T-cell (primary cell): Measurements from ENCODE around the gene DPPA5. TPM values are rescaled to one million over a fixed set of nuclear protein-coding genes. Genes with fewer than 3 reads are reported as not detected.
"Not testable (repeated sequence)": the region's sequence is repeated elsewhere in the genome, so short reads cannot be mapped to it uniquely, and the experiment has no call there.

Source experiments
- ATAC-seq, 4 experiments: fragments of 200-7000 bp in 3 of 4; fragments of 150-1000 bp in 1 of 4; cut with Tn5 transposase; replicated peaks in 1 of 4; 1 replicate in 3 of 4; 2 replicates in 1 of 4; pipeline ENCODE4 v1.10.0; 2021; ENCODE audit warnings: moderate library complexity in 3 of 4, mild to moderate bottlenecking in 2 of 4, moderate number of reproducible peaks in 1 of 4
- CTCF ChIA-PET, 2 donors: fragments of 300-600 bp; sonication (Branson Sonifier 250); formaldehyde crosslinking; loops; one replicate each; lab custom pipeline; 2022; ENCODE audit warnings: antibody characterized with exemption in 2 of 2; lab: Charles Lee
- POLR2A ChIA-PET, 2 donors: fragments of 300-600 bp; sonication (Branson Sonifier 250); formaldehyde crosslinking; loops; one replicate each; lab custom pipeline; 2022; ENCODE audit warnings: antibody characterized with exemption in 2 of 2; lab: Charles Lee
- DNase-seq, 35 experiments: peaks; one replicate each; pipeline versions ENCODE4 v3.0.0 to v3.0.0-alpha.2; 2013 to 2023
- H3K27ac ChIP-seq: one replicate; pipeline ENCODE4 v1.5.1; 2013; ENCODE audit warnings: low read length
- H3K27me3 ChIP-seq, 2 experiments: replicated peaks in 1 of 2; 1 replicate in 1 of 2; 2 replicates in 1 of 2; pipeline versions ENCODE4 v1.6.1 to v1.7.0; 2013; ENCODE audit warnings: low read length in 1 of 2, mixed read lengths in 1 of 2; ENCODE audit not compliant: control insufficient read depth in 2 of 2, insufficient read depth in 2 of 2; ENCODE audit errors: extremely low read depth in 1 of 2
- H3K36me3 ChIP-seq, 2 donors: 1 replicate in 1 of 2; 2 replicates in 1 of 2; pipeline versions ENCODE4 v1.6.1 to v1.7.0; 2013; ENCODE audit warnings: low read length in 1 of 2; ENCODE audit not compliant: control insufficient read depth in 2 of 2, insufficient read depth in 1 of 2; ENCODE audit errors: extremely low read depth in 1 of 2
- H3K4me1 ChIP-seq, 2 experiments: 1 replicate in 1 of 2; 2 replicates in 1 of 2; pipeline versions ENCODE4 v1.6.1 to v1.7.0; 2013; ENCODE audit warnings: low read length in 2 of 2, mixed read lengths in 1 of 2; ENCODE audit not compliant: insufficient read depth in 2 of 2, control insufficient read depth in 1 of 2; ENCODE audit errors: extremely low read depth in 1 of 2
- H3K4me3 ChIP-seq, 2 donors: 1 replicate in 1 of 2; 2 replicates in 1 of 2; pipeline versions ENCODE4 v1.5.1 to v1.7.0; 2013; ENCODE audit warnings: mild to moderate bottlenecking in 2 of 2, low read length in 1 of 2, moderate library complexity in 1 of 2; ENCODE audit not compliant: control insufficient read depth in 1 of 2; ENCODE audit errors: extremely low read depth in 1 of 2
- H3K9me3 ChIP-seq: 2 replicates; pipeline ENCODE4 v1.7.0; 2013
- H3K27ac Mint-ChIP-seq, 2 donors: one replicate each; pipeline ENCODE4 v1.8.0; 2020 to 2021; ENCODE audit warnings: mild to moderate bottlenecking in 2 of 2, mixed read lengths in 2 of 2
- H3K27me3 Mint-ChIP-seq, 2 donors: one replicate each; pipeline ENCODE4 v1.8.0; 2021 to 2022; ENCODE audit warnings: mixed read lengths in 2 of 2
- H3K36me3 Mint-ChIP-seq: one replicate; pipeline ENCODE4 v1.8.0; 2021; ENCODE audit warnings: mixed read lengths
- H3K4me1 Mint-ChIP-seq, 3 donors: one replicate each; pipeline ENCODE4 v1.8.0; 2020 to 2022; ENCODE audit warnings: mixed read lengths in 3 of 3, mild to moderate bottlenecking in 1 of 3
- H3K4me3 Mint-ChIP-seq, 3 donors: one replicate each; pipeline ENCODE4 v1.8.0; 2020 to 2022; ENCODE audit warnings: mild to moderate bottlenecking in 3 of 3, mixed read lengths in 3 of 3, moderate library complexity in 3 of 3
- H3K9me3 Mint-ChIP-seq, 3 donors: one replicate each; pipeline ENCODE4 v1.8.0; 2020 to 2022; ENCODE audit warnings: mixed read lengths in 3 of 3
- WGBS: methylation state at CpG from one replicate; pipeline ENCODE4 v1.1.5; 2013; ENCODE audit warnings: missing lambda C conversion rate; ENCODE audit not compliant: insufficient coverage; 5-methylcytosine and 5-hydroxymethylcytosine counted together
- total RNA-seq, 35 experiments: library from RNA in 6 of 35; stranded (reverse) in 6 of 35; fragments of 120-200 nt in 1 of 35; gene quantifications; one replicate each; pipeline versions ENCODE4 v1.2.1 to v1.2.4 and lab custom pipeline; 2013 to 2026

Gene DPPA5
- total RNA-seq, 5 donors from 2014 or later (not counting 1 experiment from before 2014, with no cell fraction given) = not detected

GRCh38 chr6:73392188-73392587 lies 38.1 kb upstream of the DPPA5 start:
- CTCF ChIA-PET = interaction anchor here in 1 of 2 donors (0.7 kb wide), 2 partner anchors 21 to 133 kb away, joined by 3 to 5 read pairs; no protein-coding TSS in a partner anchor
- H3K36me3 ChIP-seq, POLR2A ChIA-PET, DNase-seq, H3K36me3 Mint-ChIP-seq, ATAC-seq, H3K27me3 Mint-ChIP-seq, H3K9me3 Mint-ChIP-seq, H3K27ac ChIP-seq, H3K27ac Mint-ChIP-seq, H3K4me3 ChIP-seq, H3K27me3 ChIP-seq, H3K9me3 ChIP-seq, H3K4me3 Mint-ChIP-seq: not testable (repeated sequence)
- H3K4me1 Mint-ChIP-seq = peaks cover 20 to 26% (median 22%) of the 10 kb centered on the region in 3 donors
- no CpG with 5 or more reads among the region's 4 CpGs for WGBS
- peaks cover 0 to 29% of the 10 kb centered on the region in 2 experiments for H3K4me1 ChIP-seq

- peak overlapping the region; percentile 25 for H3K27ac ChIP-seq
- no CpG with 5 or more reads among the region's 2 CpGs for WGBS
- H3K36me3 Mint-ChIP-seq = no peaks in the 10 kb centered on the region
- H3K9me3 ChIP-seq = no peaks in the 10 kb centered on the region
- DNase-seq = peak in 1 of 35 experiments; percentile 27
- H3K4me1 Mint-ChIP-seq = peaks cover 20 to 26% (median 22%) of the 10 kb centered on the region in 3 donors
- no peaks in the 10 kb centered on the region for H3K27me3 ChIP-seq
- peak in 2 of 4 experiments; percentile 39 to 40 for ATAC-seq
- peak overlapping the region in 1 of 3 donors; percentile 0 for H3K4me3 Mint-ChIP-seq
- CTCF ChIA-PET = no interaction called here
- peaks cover 0 to 29% of the 10 kb centered on the region in 2 experiments for H3K4me1 ChIP-seq
- POLR2A ChIA-PET = no interaction called here
- H3K9me3 Mint-ChIP-seq = no peaks in the 10 kb centered on the region
- H3K27ac Mint-ChIP-seq = peak overlapping the region; percentile 74 to 83
- H3K36me3 ChIP-seq = no peaks in the 10 kb centered on the region
- peaks cover 0 to 1% of the 10 kb centered on the region in 2 donors for H3K27me3 Mint-ChIP-seq
- no peak overlapping the region for H3K4me3 ChIP-seq
Measured at GRCh38 chr6:73391675-73392074, 37.6 kb upstream of the DPPA5 start.

DNA sequence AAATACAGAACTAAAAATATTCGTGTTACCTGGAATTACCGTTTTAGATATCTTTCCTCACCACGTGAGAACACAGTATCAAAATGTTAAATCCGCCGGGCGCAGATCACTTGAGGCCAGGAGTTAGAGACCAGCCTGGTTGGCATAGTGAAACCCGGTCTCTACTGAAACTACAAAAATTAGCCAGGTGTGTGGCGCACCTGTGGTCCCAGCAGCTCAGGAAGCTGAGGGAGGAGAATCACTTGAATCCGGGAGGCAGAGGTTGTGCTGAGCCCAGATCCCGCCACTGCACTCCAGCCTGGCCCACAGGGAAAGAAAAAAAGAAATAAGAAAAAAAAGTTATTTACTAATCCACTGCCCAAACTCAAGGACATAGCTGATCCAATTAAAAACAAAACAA lies 35.8 kb upstream of the DPPA5 start:
- H3K27ac ChIP-seq = no peak overlapping the region

GRCh38 chr6:73388800-73389512 lies 34.9 kb upstream of the DPPA5 start:
- Histone ChIP-seq H3K4me1 (peaks cover 0 to 24% of the 10 kb centered on the region in 2 experiments), H3K36me3 (no peaks in the 10 kb centered on the region), H3K4me3 (peak overlapping the region; percentile 63 to 84), H3K27me3 (no peaks in the 10 kb centered on the region), H3K27ac (peak overlapping the region; percentile 72), H3K9me3 (no peaks in the 10 kb centered on the region)
- H3K36me3 Mint-ChIP-seq = no peaks in the 10 kb centered on the region
- POLR2A ChIA-PET = no interaction called here
- peak; percentile 79 to 89 (median 84) for ATAC-seq
- peak in 31 of 35 experiments; percentile 7 to 63 (median 27) for DNase-seq
- CTCF ChIA-PET = interaction anchor here (0.6 to 1.1 kb wide), 4 partner anchors 12 to 1325 kb away, joined by 3 to 4 read pairs (median 4); partner anchors contain the start of gene MTO1 (in 1 of the 2)
- peaks cover 17 to 26% (median 20%) of the 10 kb centered on the region in 3 donors for H3K4me1 Mint-ChIP-seq
- 1% methylated on average over 29 of the region's 38 CpGs for WGBS
- H3K4me3 Mint-ChIP-seq = peak overlapping the region; percentile 79 to 83 (median 80)
- H3K27ac Mint-ChIP-seq = peak overlapping the region; percentile 84 to 86
- H3K27me3 Mint-ChIP-seq = peaks cover 0 to 1% of the 10 kb centered on the region in 2 donors
- H3K9me3 Mint-ChIP-seq = no peaks in the 10 kb centered on the region

More for the DNA sequence above, 35.8 kb upstream of the DPPA5 start:
- no peaks in the 10 kb centered on the region for H3K36me3 ChIP-seq
- peaks cover 0 to 1% of the 10 kb centered on the region in 2 donors for H3K27me3 Mint-ChIP-seq
- no peaks in the 10 kb centered on the region for H3K36me3 Mint-ChIP-seq
- DNase-seq = no peak
- peaks cover 0 to 28% of the 10 kb centered on the region in 2 experiments for H3K4me1 ChIP-seq
- no peaks in the 10 kb centered on the region for H3K9me3 Mint-ChIP-seq
- ChIA-PET POLR2A (interaction anchor here in 1 of 2 donors (0.7 kb wide), 1 partner anchor 434 kb away, joined by 4 read pairs; no protein-coding TSS in a partner anchor), CTCF (interaction anchor here (0.5 to 1.1 kb wide), 2 partner anchors 61 to 70 kb away, joined by 3 to 8 read pairs; no protein-coding TSS in a partner anchor)
- peak overlapping the region in 1 of 3 donors; percentile 80 for H3K4me3 Mint-ChIP-seq
- H3K4me3 ChIP-seq = no peak overlapping the region
- ATAC-seq = no peak
- no peaks in the 10 kb centered on the region for H3K9me3 ChIP-seq
- H3K27ac Mint-ChIP-seq = peak overlapping the region in 1 of 2 donors; percentile 49
- H3K4me1 Mint-ChIP-seq = peaks cover 20 to 26% (median 20%) of the 10 kb centered on the region in 3 donors
- 100% methylated on average over 4 of the region's 10 CpGs for WGBS
- no peaks in the 10 kb centered on the region for H3K27me3 ChIP-seq

GRCh38 chr6:73388433-73388799 lies 34.3 kb upstream of the DPPA5 start:
- Histone ChIP-seq H3K27me3 (no peaks in the 10 kb centered on the region), H3K4me1 (peaks cover 0 to 24% of the 10 kb centered on the region in 2 experiments), H3K4me3 (peak overlapping the region; percentile 63 to 84), H3K36me3 (no peaks in the 10 kb centered on the region), H3K9me3 (no peaks in the 10 kb centered on the region), H3K27ac (peak overlapping the region; percentile 72)
- Mint-ChIP-seq H3K9me3 (no peaks in the 10 kb centered on the region), H3K4me1 (peaks cover 17 to 26% (median 20%) of the 10 kb centered on the region in 3 donors), H3K27me3 (peaks cover 0 to 1% of the 10 kb centered on the region in 2 donors), H3K4me3 (peak overlapping the region; percentile 79 to 83 (median 80)), H3K27ac (peak overlapping the region; percentile 84 to 86), H3K36me3 (no peaks in the 10 kb centered on the region)
- ChIA-PET CTCF (interaction anchor here (0.6 to 1.1 kb wide), 2 partner anchors 73 to 1325 kb away, joined by 4 read pairs; partner anchors contain the start of gene MTO1 (in 1 of the 2)), POLR2A (no interaction called here)
- peak in 3 of 4 experiments; percentile 13 to 27 (median 14) for ATAC-seq
- no peak for DNase-seq
- 100% methylated on average over 1 of the region's 4 CpGs for WGBS

DNA sequence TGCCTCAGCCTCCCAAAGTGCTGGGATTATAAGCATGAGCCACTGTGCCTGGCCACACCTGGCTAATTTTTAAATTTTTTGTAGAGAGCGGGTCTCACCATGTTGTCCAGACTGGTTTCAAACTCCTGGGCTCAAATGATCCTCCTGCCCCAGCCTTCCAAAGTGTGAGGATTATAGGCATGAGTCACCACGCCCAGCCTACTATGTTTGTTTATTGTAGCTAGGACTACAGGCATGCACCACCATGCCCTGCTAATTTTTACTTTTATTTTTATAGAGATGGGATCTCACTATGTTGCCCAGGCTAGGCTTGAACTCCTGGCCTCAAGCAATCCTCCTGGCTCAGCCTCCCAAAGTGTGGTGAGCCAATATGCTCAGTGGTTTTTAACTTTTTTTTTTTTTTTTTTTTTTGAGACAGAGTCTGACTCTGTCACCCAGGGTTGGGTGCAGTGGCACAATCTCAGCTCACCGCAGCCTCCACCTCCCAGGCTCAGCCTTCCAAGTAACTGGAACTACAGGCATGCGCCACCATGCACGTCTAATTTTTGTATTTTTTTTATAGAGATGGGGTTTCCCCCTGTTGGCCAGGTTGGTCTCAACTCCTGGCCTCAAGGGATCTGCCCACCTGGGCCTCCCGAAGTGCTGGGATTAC lies 28.5 kb upstream of the DPPA5 start:
- Histone ChIP-seq H3K27me3 (no peaks in the 10 kb centered on the region), H3K36me3 (no peaks in the 10 kb centered on the region), H3K9me3 (no peaks in the 10 kb centered on the region), H3K27ac (no peak overlapping the region), H3K4me1 (no peaks in the 10 kb centered on the region), H3K4me3 (no peak overlapping the region)
- 100% methylated on average over 1 of the region's 6 CpGs for WGBS
- ATAC-seq = no peak
- CTCF ChIA-PET = interaction anchor here (0.6 to 0.7 kb wide), 2 partner anchors 52 to 859 kb away, joined by 3 to 6 read pairs; no protein-coding TSS in a partner anchor
- H3K27ac Mint-ChIP-seq = no peak overlapping the region
- no peaks in the 10 kb centered on the region for H3K36me3 Mint-ChIP-seq
- no peak overlapping the region for H3K4me3 Mint-ChIP-seq
- H3K9me3 Mint-ChIP-seq = no peaks in the 10 kb centered on the region
- no peak for DNase-seq
- H3K4me1 Mint-ChIP-seq = no peaks in the 10 kb centered on the region
- H3K27me3 Mint-ChIP-seq = no peaks in the 10 kb centered on the region
- POLR2A ChIA-PET = no interaction called here
